HFF-Myc (cell line): ENCODE data around the gene PPP1R12B.
"Not testable (repeated sequence)": the region's sequence is repeated elsewhere in the genome, so short reads cannot be mapped to it uniquely, and the experiment has no call there.

Experiments
- DNase-seq: peaks from one replicate; pipeline ENCODE4 v3.0.0-alpha.2; 2011; ENCODE audit warnings: low read depth; ENCODE audit errors: extremely low read depth
- H3K4me3 ChIP-seq: replicated peaks from 2 replicates; pipeline ENCODE4 v1.5.1; 2011; ENCODE audit warnings: low read depth, mild to moderate bottlenecking, control low read depth, low read length
- CTCF ChIP-seq: IDR thresholded peaks from 2 replicates; pipeline ENCODE4 v1.5.1; 2012; ENCODE audit warnings: mild to moderate bottlenecking, low read depth, low read length, control low read depth; ENCODE audit errors: missing control alignments

PPP1R12B gene

DNA sequence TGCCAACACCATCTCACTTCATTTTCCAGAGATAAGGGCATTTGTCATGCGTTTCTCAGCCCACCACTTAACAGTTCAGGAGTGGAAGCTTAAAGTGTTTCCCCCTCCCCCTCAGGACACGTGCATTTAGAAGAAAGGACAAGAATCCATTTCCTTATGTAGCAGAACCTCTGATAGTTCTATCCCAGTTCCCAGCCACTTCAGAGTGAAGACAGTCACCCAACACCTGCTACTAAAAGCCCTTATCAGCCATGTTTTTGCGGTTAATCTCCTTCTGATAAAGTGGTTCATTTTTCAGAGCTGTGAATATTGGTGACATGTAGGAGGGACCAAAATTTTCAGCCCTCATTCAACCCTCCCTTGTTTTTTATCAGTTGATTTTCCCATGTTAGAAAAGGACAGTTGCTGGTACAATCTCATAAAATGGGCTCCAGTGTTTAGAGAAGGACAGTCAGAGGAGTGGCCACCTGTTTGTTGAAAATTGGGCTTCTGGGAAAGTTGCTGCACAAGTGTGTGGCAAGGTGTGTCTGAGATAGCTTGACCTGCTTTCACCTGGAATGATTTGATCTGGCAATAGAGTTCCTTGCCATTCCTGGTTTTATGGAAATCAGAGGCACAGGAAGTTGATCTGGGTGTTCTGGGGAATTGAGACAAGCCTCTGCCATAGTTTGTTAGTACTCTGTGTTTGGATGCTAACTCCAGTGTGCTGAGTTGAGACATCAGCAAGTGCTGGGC, 114.0 kb downstream of the PPP1R12B start:
- TF ChIP-seq CTCF = no peak
- no peak overlapping the region for H3K4me3 ChIP-seq
- no peak for DNase-seq

DNA sequence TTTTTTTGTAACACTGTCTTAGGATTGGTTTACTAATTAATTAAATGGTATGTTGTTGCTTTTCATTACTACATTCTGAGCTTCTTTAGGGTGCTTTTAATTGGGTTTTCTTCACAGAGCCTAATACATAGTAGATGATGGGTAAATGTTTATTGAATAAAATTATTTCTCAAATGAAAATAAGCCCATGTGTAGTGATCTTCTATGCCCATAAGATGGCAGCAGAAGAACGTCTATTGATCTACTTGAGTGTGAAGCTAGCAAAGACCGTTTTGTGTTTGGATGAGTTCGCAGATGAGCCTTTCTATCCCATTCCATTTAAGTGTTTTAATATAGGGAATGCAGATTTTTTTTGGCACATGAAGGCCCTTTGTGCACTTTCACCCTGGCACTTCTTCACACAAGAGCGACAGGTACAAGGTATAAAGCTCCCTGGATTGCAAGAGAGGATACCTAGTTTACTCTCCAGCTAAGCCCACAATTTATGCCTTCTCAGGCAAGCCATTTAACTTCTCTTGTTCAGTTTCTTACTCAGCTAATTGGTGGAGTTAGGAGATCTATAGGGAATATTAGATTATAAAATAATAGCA, 115.7 kb downstream of the PPP1R12B start:
- not testable (repeated sequence) for DNase-seq, H3K4me3 ChIP-seq
- TF ChIP-seq CTCF = peak; percentile 22

DNA sequence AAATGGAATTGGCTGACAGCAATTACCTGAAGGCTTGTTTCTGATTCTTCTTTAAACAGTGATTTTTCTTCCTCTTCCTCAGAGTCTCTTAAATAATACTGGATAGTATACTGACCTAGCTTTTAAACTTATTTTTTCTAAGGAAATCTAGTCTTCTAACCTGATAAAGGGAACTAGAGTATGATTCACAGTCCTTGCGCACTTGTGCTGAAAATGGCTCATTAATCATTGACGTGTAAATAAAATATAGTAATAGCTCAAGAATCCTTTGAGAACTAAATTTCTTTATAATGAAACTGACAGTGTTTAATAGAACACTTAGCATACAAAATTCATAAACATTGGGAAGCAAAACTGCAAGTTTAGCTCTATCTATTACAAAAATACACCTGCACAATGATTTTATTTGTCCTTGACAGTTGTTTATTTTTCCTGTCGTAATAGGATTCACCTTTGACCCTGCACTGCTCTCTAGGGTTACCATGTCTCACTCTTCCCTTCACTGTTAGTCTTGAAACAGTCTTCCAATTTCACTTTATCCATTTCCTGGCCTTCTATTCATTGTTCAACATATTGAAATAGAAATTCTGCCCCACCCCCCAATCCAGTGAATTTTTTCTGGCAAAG, 117.3 kb downstream of the PPP1R12B start:
- DNase-seq, H3K4me3 ChIP-seq: not testable (repeated sequence)

DNA sequence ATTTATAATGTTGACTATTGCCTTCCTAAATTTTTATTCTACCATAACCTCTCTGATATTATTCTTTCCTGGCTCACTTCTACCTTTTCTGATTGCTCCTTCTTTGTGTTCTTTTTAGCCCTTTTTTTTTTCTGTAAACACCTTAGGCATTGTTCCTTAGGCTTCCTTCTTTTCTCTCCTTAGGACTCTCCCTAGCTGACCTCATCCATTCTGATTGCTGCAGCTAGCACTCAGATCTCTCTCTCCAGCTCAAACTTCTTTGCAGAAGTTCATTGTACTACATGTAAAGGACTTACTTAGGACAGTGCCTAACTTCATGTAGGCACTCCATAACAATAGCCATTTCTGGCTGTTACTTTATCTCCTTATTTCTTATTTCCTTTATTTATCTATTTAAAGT, 117.8 kb downstream of the PPP1R12B start:
- DNase-seq, H3K4me3 ChIP-seq: not testable (repeated sequence)

- H3K4me3 ChIP-seq, DNase-seq: not testable (repeated sequence)
Measured at GRCh38 chr1:202467381-202467780, 118.9 kb downstream of the PPP1R12B start.

- DNase-seq, H3K4me3 ChIP-seq: not testable (repeated sequence)
Measured at GRCh38 chr1:202468695-202469094, 120.2 kb downstream of the PPP1R12B start.

DNA sequence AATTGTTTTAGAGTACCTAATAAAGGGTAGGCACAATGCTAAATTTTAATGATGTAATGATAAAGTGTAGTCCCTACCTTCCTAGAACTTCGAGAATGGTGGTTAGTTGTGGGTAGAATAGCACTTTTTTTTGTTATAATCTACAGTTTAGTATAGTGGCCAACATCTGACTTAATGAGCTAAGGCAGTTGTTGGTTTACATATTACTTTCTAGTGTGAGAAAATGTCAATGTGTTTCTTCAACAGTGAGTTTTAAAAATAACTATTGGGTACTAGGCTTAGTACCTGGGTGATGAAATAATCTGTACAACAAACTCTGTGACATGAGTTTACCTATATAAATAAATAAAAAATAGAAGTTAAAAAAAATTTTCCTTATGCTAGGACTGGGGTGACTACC, 120.6 kb downstream of the PPP1R12B start:
- not testable (repeated sequence) for H3K4me3 ChIP-seq, DNase-seq

- no peak for TF ChIP-seq CTCF
- H3K4me3 ChIP-seq = no peak overlapping the region
- no peak for DNase-seq
Measured at GRCh38 chr1:202471246-202471645, 122.7 kb downstream of the PPP1R12B start.

- not testable (repeated sequence) for H3K4me3 ChIP-seq, DNase-seq
Measured at GRCh38 chr1:202472347-202473124, 124.0 kb downstream of the PPP1R12B start.

GRCh38 chr1:202473266-202474045, 125.0 kb downstream of the PPP1R12B start:
- DNase-seq, H3K4me3 ChIP-seq: not testable (repeated sequence)

- not testable (repeated sequence) for H3K4me3 ChIP-seq, DNase-seq
Measured at GRCh38 chr1:202479661-202480060, 131.2 kb downstream of the PPP1R12B start.

DNA sequence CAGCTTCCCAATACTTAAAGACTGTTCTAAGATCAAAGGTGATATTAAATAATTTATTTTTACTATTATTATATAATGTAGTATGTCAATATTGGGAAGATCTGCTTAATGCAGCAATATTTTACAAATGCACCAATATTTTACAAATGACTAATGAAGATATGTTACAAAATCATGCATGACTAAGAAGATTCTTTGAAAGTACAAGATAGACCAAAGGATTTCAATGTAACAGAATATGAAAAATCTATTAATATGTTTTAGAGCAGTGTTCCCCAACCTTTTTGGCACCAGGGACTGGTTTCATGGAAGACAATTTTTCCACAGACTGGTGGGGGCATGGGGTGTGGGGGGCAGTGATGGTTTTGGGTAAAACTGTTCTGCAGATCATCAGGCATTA, 132.1 kb downstream of the PPP1R12B start:
- H3K4me3 ChIP-seq, DNase-seq: not testable (repeated sequence)

DNA sequence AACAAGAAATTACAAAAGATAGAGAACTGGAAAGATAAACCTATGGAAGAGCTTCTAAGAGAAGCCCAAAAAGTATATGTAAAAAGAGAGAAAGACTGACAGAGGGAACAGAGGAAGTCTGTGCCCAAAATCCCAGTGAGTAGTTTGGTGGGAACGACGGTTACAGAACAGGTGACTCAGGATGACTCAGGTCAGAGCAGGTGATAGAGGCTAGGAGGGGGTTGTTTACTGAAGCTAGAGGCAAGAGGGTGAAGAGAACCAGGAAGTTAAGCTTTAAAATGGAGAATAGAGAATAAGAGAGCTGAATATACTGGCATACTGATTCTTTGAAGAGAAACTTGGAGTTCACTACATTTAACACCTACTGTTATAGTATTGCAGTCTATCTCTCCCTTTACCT, 134.9 kb downstream of the PPP1R12B start:
- not testable (repeated sequence) for H3K4me3 ChIP-seq, DNase-seq

- DNase-seq, H3K4me3 ChIP-seq: not testable (repeated sequence)
Measured at GRCh38 chr1:202484032-202484431, 135.5 kb downstream of the PPP1R12B start.
